Panc1 (cell line): ENCODE results near the gene KRTCAP2. TPM values are rescaled to one million over a fixed set of nuclear protein-coding genes. Genes with fewer than 3 reads are reported as not detected.

ENCODE experiments used
- ATAC-seq: fragments of 200-7000 bp; cut with Tn5 transposase; 2 replicates; pipeline ENCODE4 v1.9.1; 2020; ENCODE audit warnings: mild to moderate bottlenecking, moderate library complexity
- BruUV-seq: library from RNA; stranded (reverse); fragments of 400-500 nt; replicated peaks from 2 replicates; lab custom pipeline; 2021; lab: Mats Ljungman, UMichigan
- CTCF ChIA-PET: fragments of 300-600 bp; sonication (Branson Sonifier 250); formaldehyde crosslinking; loops from one replicate; lab custom pipeline; 2022; ENCODE audit warnings: antibody characterized with exemption; lab: Charles Lee
- POLR2A ChIA-PET: fragments of 300-600 bp; sonication (Branson Sonifier 250); formaldehyde crosslinking; loops from one replicate; lab custom pipeline; 2022; ENCODE audit warnings: antibody characterized with exemption; lab: Charles Lee
- DNase-seq: peaks from one replicate; pipeline ENCODE4 v3.0.0-alpha.2; 2010; ENCODE audit warnings: low read depth, low spot score
- H3K27ac ChIP-seq: 2 replicates; pipeline ENCODE4 v1.5.1; 2011; ENCODE audit warnings: mild to moderate bottlenecking, low read length, inconsistent platforms
- H3K27me3 ChIP-seq: fragments of 200-500 bp; sonication (Bioruptor generic); 2 replicates; pipeline ENCODE4 v1.6.0; 2014; ENCODE audit warnings: low read length, inconsistent platforms; ENCODE audit not compliant: control insufficient read depth, insufficient read depth
- H3K36me3 ChIP-seq: fragments of 200-500 bp; sonication (Bioruptor generic); 2 replicates; pipeline ENCODE4 v1.5.1; 2014; ENCODE audit warnings: inconsistent platforms, mild to moderate bottlenecking, low read length, moderate library complexity; ENCODE audit not compliant: control insufficient read depth, insufficient read depth
- H3K4me1 ChIP-seq: 2 replicates; pipeline ENCODE4 v1.5.1; 2011; ENCODE audit warnings: inconsistent platforms, mild to moderate bottlenecking, low read length, moderate library complexity; ENCODE audit not compliant: control insufficient read depth, insufficient read depth
- H3K4me3 ChIP-seq, 2 experiments: 2 replicates each; pipeline ENCODE4 v1.5.1; 2011 to 2012; ENCODE audit warnings: low read depth in 2 of 2, low read length in 2 of 2, mild to moderate bottlenecking in 2 of 2, inconsistent platforms in 1 of 2, moderate library complexity in 1 of 2
- H3K9me3 ChIP-seq: fragments of 200-500 bp; sonication (Bioruptor generic); 2 replicates; pipeline ENCODE4 v1.5.1; 2014; ENCODE audit warnings: low read depth, mild to moderate bottlenecking, inconsistent platforms, low read length, moderate library complexity; ENCODE audit not compliant: control insufficient read depth, insufficient read depth
- CTCF ChIP-seq: fragments of 450-650 bp; IDR thresholded peaks from 2 replicates; pipeline ENCODE4 v1.5.1; 2017; ENCODE audit warnings: mild to moderate bottlenecking
- POLR2AphosphoS5 ChIP-seq: IDR thresholded peaks from 2 replicates; pipeline ENCODE4 v1.6.1; 2012; ENCODE audit warnings: mild to moderate bottlenecking, low read depth, low read length, moderate library complexity
- REST ChIP-seq, 2 experiments: IDR thresholded peaks; 2 replicates each; pipeline ENCODE4 v1.6.1; 2011 to 2012; ENCODE audit warnings: low read depth in 2 of 2, control low read depth in 1 of 2, low read length in 1 of 2, mild to moderate bottlenecking in 1 of 2, moderate library complexity in 1 of 2; ENCODE audit not compliant: insufficient read depth in 1 of 2
- SIN3A ChIP-seq: IDR thresholded peaks from 2 replicates; pipeline ENCODE4 v1.6.1; 2012; ENCODE audit warnings: low read depth, mild to moderate bottlenecking, low read length, moderate library complexity, borderline replicate concordance; ENCODE audit not compliant: insufficient read depth
- TCF7L2 ChIP-seq: IDR thresholded peaks from 2 replicates; pipeline ENCODE4 v1.6.1; 2011; ENCODE audit warnings: mild to moderate bottlenecking, low read depth, low read length, inconsistent platforms
- in situ Hi-C: cut with HindIII; loops from 2 replicates; pipeline ENCODE4 v1.10.0; 2016; ENCODE audit warnings: low sequenced_read_pairs, low pct_unique_long_range_greater_than_20kb
- intact Hi-C: fragments of 100-400 bp; cut with micrococcal nuclease; formaldehyde crosslinking; loops from one replicate; pipeline ENCODE4 v1.10.0; 2022; ENCODE audit not compliant: unreplicated experiment
- total RNA-seq: library from RNA; stranded (reverse); gene quantifications from one replicate; pipeline ENCODE4 v1.2.1, GENCODE V29; 2021; ENCODE audit not compliant: unreplicated experiment

Gene KRTCAP2
- total RNA-seq, 1 experiment from 2014 or later: 155 TPM

GRCh38 chr1:155181371-155182051 is 8.4 kb upstream of the KRTCAP2 start:
- Histone ChIP-seq H3K4me3 (no peak overlapping the region), H3K9me3 (no peaks in the 10 kb centered on the region), H3K27ac (no peak overlapping the region), H3K36me3 (no peaks in the 10 kb centered on the region), H3K27me3 (no peaks in the 10 kb centered on the region), H3K4me1 (peaks cover 3% of the 10 kb centered on the region)
- intact Hi-C loops: no loop called here
- no peak for TF ChIP-seq REST (IDR thresholded peaks at IDR 0.05; ENCODE audit: insufficient read depth in 1 of 2, low read depth in 2 of 2, low read length in 1 of 2)
- no peak for TF ChIP-seq TCF7L2
- no peak for TF ChIP-seq POLR2AphosphoS5
- TF ChIP-seq SIN3A: no peak
- no peak for TF ChIP-seq CTCF
- no peak for DNase-seq
- no peak for ATAC-seq
- BruUV-seq: no TSS peak
- ChIA-PET POLR2A (no interaction called here), CTCF (no interaction called here)
- in situ Hi-C loops: no loop called here

- no peak for ATAC-seq
Observed at GRCh38 chr1:155179112-155180031, 6.3 kb upstream of the KRTCAP2 start.

More at GRCh38 chr1:155179112-155180031, 6.3 kb upstream of the KRTCAP2 start:
- Histone ChIP-seq H3K9me3 (no peaks in the 10 kb centered on the region), H3K4me3 (no peak overlapping the region), H3K27me3 (no peaks in the 10 kb centered on the region), H3K36me3 (no peaks in the 10 kb centered on the region), H3K27ac (no peak overlapping the region), H3K4me1 (peaks cover 6% of the 10 kb centered on the region)
- in situ Hi-C loops: no loop called here
- ChIA-PET POLR2A (no interaction called here), CTCF (interaction anchor here (0.6 kb wide), 2 partner anchors 9 to 89 kb away, joined by 3 to 4 read pairs; no protein-coding TSS in a partner anchor)
- intact Hi-C loops: no loop called here
- DNase-seq: no peak
- no peak for TF ChIP-seq SIN3A
- no peak for TF ChIP-seq CTCF
- TF ChIP-seq REST (IDR thresholded peaks at IDR 0.05; ENCODE audit: insufficient read depth in 1 of 2, low read depth in 2 of 2, low read length in 1 of 2): no peak
- no peak for TF ChIP-seq POLR2AphosphoS5
- TF ChIP-seq TCF7L2: no peak
- BruUV-seq: no TSS peak
